Measurements from ENCODE around the gene CNN2.

CNN2 gene

GRCh38 chr19:1084024-1084868 is 57.8 kb downstream of the CNN2 start:
- DNase-seq = peak; percentile 33

- no peak for DNase-seq
Measured at GRCh38 chr19:1085053-1085658, 58.7 kb downstream of the CNN2 start.

- peak; percentile 33 for DNase-seq
Measured at GRCh38 chr19:1085676-1086442, 59.5 kb downstream of the CNN2 start.

- DNase-seq = no peak
Measured at GRCh38 chr19:1086613-1087012, 60.2 kb downstream of the CNN2 start.

- peak; percentile 65 for DNase-seq
Measured at GRCh38 chr19:1087813-1088415, 61.5 kb downstream of the CNN2 start.

- DNase-seq = no peak
Measured at GRCh38 chr19:1088416-1089010, 62.1 kb downstream of the CNN2 start.
